T1000 (cell line): ENCODE results near the gene LAD1.
A peak's percentile ranks its signal among the peaks of the same experiment; 100 is the strongest.

Source experiments
- DNase-seq: peaks from one replicate; lab custom pipeline; 2025; ENCODE audit warnings: mixed read lengths; lab: John Stamatoyannopoulos, UW

LAD1 gene

DNA sequence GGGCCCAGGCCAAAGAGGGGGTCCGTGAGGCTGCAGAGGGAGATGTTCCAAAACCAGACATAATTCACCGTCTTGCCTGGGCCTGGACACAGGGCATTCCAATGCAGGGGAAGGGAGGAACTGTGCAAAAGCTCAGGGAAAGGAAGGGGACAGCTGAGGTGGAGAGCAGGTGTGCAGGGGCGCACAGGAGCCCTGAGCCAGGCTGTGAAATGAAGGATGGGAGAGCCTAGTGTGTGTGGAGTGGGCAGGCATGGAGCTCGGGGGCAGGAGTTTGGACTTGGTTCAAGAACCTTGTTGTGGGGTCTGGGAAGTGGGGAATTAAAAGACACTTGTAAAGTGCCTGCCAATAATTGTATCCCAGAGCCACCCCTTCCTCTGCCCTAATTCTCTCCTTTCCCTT is 20.1 kb upstream of the LAD1 start:
- no peak for DNase-seq

DNA sequence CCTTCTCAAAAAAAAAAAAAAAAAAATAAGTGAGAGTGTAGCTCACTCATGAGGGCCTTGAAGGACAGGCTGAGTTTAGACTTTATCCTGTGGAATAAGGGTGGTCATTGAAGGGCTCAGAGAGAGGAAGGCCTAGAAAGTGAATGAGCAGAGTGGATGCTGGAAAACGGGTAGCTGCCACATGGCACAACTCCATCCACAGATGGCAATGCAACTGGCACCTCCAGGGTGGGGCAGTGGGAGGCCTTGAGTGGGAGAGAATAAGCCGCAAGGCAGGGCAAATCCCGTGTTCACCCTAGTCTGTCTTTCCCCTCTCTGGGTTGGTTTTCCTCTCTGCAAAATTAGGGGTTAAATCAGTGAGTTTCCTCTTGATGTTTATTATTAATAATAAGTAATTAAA is 19.3 kb upstream of the LAD1 start:
- no peak for DNase-seq

DNA sequence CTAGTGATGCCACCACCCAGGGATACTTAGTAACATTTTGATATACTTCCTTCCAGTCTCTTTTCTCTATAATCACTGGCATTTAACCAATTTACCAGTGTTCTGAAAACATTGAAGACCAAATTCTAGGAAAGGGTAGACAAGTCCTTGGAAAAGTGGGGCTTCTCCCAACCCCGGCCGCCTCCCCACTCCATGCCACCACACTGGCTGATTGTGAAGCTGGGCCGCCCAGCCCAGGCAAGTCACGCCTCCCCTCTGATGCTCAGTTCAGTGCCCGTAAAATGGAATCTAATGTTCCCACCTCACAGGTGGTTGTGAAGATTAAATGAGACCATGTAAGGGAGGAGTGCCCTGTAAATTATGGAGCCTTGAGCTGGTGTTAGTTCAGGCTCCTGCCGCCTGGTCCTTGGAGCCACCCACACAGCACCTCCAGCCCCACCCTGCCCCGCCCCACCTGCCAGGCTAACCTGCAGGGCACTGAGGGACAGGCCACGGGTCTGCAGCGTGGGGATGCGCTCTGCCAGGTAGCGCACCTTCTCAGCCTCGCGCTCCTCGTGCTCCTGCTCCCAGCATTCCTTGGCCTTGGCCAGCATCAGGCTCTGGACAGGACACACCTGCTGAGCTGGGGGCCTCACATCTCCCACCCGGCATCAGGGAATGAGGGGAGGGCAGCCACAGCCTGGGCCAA is 15.1 kb upstream of the LAD1 start:
- DNase-seq = no peak

DNA sequence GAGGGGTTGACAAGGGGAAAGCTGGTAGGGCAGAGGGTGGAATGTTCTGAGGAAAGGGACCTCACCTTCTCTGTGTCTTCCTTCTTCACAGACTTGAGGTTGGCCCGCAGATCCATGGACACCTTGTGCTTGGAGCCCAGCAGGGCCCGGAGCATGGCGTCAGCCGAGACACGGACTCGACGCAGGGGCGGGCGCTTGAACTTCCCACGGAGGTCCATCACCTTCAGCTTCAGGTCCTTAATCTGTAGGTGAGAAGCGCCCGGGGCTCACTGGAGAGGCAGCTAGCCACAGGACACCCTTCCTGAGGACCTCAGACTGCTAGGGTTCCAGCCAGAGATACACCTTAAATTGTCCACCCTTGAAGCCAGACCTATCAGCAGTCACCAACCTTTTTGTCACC is 12.2 kb upstream of the LAD1 start:
- no peak for DNase-seq

DNA sequence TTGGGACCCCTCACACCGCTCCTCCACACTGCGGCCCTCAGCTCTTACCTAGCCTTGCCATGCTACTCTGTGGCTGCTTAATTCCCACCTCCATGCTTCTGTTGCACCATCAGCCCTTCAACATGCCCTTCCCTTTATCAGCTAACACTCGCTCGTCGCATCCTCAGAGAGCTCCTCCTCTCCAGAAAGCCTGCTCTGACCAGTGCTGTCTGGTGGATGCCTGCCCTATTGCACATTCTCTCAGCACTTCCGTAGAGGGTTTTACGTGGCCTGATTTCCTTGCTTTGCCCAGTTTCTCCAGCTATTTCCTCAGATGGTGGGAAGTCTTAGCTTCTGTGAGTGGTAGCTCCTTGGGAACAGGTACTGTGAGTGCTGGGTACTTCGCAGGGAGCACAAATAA is 10.3 kb upstream of the LAD1 start:
- no peak for DNase-seq

DNA sequence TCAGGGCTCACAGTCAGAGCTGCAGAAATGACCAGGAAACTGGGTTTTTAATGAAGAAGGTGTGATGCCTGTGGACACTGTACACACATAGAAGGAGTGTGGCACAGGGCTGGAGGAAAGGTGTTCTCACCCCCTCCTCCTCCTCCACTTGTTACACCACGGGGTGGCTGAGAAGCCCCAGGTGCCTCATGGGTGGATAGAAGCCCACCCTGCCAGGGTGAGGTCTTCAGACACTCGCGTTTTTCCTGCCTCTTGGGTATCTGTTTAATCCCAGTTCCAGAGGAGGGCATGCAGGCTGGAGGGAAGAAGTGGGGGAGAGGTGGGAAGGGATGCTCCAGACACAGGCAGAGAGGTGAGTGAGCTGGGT is 9.7 kb upstream of the LAD1 start:
- no peak for DNase-seq

DNA sequence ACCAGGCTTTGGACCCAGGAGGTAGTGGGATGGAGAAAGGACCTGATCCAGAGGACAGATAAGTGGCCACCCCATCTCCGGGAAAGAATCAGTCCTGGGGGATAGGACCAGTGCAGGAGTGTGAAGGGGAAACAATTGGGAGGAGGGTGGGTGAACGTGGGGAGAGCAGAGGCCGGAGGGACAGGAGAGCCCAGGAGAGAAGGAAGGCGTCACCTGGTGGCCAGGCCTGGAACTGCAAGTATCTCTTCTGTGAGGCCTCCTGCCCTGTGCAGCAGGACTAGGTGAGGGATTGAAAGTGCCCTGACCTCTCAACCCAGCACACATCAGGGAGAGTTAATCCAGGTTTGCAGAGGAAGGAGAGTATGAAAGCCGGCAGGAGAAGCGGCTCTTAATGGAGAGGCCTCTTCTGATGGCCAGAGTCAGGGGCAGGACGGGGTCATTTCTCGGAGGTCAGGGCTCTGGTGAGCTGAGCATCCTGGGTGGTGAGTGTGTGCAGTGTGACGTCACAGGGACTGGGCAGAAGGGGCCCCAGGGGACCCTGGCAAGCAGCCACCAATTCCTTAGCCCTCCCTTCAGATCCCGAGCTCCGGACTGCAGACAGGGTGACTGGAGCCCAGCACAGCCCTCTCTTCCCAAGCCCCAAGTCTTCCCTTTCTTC is 9.2 kb upstream of the LAD1 start:
- DNase-seq = peak; percentile 57

DNA sequence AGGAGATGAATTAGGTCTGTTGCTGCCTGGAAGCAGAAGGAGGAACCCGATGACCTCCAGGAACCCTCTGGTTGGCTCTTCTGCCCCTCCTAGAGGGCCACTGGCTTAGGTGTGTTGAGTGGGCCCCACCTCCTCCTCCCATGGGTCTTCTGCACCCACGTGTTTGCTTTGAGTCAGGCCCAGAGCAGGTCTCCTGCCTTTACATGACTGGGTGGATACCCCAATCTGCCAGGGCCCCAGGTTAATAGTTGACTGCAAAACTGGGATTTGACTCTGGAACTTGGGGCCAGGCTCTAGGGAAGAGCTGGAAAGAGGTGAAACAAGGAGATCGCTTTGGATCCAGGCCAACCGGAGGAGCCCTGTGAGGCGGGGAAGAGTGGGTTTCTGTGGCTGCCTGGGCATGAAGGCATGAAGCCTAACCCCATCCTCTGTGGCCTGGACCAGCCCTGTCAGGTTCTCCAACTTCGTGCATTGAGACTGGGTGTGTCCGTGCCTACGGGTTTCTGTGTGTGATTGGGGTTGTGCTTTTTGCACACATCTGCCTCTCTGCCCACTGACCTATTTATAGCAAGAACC is 7.8 kb upstream of the LAD1 start:
- DNase-seq = no peak

DNA sequence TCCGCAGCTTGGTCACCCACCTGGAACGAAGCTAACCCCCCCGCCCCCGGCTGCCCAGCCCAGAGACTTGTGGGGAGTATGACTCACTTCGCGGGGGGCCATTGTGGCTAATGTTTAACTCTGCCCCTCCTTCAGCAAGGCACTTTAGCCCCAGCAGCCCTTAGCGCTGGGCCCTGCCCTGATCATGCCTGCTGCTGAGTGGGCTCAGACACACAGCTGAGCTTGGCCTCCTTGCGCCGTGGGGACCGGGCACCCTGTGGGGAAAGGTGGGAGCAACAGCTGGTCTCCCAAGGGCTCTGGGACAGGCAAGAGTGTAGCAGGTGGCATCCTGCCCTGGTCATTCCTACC is 6.3 kb upstream of the LAD1 start:
- DNase-seq = no peak

DNA sequence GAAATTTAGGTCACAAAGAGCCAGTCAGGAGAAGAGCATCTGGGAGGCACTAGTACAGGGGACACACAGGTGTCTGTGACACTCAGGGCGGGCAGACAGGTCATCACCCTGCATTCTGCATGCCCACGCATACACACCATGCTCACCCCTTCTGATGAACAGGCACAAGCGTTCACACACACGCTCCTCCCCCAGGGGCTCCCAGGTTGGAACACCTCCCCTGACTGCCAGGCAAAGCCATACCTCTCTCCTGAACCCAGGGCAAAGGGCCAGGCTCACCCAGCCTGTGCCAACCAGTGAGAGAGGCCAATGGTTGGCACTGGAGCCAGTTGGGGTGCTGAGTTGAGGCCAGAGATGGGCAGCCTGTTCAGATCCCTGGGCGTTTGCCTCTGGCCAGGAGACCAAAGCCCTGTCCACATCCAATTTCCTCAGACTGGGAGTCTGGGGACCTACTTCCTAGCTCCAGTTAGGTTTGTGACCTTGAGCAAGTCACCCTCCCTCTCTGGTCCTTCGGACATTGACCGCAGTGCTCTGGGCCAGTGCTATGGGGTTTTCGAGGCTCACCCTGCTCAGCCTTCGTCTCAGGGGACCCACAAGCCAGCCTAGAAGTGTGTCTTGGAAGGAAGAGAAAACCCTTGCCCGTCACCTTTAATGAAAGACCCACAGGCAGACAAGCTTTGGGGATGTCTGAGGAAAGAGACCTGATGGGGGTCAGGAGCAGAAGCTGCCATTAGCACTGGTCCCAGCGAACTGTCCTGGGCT is 5.8 kb upstream of the LAD1 start:
- no peak for DNase-seq

DNA sequence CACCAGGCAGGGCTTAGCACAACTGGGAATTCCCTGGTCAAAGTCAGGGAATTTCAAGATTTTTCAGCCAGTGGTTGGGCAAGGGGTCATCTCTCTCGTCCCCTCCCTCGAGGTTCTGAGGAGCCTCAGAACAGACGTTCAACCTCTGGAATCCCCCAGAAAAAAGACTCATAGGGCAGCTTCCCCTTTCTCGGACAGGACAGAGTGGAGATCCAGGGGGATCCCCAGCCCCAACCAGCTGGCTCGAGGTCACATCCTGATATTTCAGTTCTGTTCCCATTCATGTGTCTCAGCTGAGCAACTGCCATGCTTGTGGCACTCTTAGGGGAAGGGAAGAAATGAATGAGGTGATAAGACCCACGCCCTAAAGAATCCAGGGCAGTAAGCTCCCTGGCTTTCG is 4.9 kb upstream of the LAD1 start:
- DNase-seq = no peak

DNA sequence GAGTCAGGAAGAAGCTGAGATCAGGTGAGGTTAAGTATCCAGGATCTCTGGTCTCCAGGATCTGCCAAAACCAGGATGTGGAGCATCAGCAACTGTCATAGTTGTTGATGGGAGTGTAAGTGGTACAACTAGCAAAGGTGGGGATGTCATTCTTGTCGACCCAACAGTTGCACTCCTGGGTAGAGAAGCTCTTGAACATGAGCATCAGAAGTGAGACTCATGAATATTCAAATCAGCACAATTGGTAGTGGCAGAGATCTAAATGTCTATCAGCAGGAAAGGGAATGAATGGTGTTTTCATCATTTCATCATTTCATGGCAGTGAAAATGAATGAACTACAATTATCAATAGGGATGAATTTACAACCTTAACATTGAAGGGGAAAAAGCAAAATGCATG is 4.2 kb upstream of the LAD1 start:
- DNase-seq = no peak

DNA sequence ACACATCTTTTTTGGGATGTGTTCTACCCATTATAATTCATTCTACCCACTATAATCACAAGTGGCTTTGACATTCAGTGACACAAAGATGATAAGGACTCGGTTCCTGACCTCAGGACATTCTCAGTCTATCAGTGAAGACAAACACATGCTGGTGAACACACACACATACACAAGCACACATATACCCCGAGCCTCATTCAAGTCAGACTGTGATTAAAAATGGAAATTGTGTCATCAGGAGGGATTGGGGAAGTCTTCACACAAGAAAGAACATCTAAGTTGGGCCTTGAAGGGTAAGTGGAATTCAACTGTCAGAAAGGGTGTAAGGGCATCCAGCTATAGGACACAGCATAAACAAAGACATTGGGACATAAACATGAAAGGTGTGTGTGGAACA is 2.6 kb upstream of the LAD1 start:
- no peak for DNase-seq

DNA sequence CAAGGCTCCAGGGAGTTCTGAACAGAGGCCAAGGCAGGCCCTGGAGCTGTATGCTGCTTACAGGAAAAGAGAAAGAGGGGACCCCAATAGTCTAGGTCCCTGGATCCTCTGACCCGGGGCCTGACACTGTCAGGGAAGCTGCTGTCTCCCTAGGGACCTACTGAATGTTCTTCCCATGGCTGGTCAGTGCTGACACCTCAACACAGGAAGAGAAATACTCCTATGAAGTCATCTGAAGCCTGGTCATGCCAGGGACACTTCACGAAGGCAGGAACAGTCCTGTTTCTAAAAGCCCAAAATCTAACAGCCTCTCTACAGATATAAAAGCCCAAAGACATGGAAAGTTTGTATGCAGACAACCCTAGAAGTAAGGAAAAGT is 1.7 kb upstream of the LAD1 start:
- DNase-seq = no peak

DNA sequence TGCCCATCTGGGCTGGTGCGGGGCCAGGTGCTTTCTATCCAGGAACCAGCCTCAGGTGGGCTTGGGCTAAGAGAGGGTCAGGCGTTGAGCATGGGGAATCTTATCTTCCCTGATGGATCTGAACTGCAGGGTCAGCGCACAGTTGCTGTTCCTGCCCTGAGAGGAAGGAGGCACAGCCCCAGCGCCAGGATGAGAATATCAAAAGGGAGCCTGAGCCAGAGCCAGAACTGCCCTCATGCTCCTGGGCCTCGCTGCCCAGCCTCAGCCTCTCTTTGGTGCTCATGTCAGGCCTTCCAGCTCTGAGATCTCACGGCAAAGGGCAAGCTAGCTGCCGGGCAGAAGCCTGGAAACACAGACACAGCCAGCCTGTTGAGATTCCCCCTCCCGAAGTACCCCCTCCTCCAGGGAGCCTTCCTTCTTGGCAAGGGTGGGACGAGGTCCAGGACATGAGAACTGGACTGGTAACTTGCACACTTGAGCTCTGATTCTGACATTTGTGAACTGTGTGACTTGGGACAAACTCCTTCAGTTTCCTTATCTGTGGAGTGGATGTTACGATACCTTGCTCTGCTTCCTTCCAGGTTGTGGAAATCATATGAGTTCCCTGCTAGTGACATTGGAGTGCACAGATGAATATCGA is 1.2 kb upstream of the LAD1 start:
- no peak for DNase-seq

DNA sequence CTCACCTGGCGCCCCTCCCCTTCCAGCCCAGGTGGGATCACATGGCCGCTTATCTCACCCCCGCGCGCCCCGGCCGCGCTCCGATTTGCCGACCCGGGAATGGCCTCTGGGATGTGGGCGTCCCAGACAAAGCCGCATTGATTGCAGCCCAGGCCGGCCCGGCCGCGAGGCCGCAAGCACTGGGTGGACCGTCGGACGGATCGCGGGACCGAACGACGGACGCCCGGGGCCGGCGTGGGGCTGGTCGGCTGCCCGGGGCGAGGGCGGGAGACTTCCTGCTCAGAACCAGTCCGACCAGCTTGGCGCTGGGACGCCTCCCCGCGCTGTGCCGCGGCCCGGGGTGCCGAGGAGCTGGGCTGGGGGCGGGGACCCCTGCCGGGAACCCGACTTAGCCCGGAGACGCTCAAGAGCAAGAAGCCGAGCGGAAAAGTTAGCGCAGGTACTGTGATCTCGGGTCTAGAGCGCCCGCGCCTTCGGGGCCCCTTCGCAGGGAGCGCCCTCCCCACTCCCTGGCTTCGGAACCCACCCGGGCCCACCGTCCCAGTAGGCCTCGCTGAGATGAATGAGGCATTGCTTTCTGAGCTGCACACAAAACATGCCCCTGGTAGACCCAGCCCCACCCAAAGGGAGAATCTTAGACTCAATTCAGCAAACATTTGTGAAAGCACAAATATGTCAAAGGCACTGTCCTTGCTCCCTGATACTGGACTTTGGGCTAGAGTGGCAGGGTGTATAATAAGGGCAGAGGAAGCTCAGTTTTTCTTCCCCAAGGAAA is 415 bp upstream of the LAD1 start:
- no peak for DNase-seq

DNA sequence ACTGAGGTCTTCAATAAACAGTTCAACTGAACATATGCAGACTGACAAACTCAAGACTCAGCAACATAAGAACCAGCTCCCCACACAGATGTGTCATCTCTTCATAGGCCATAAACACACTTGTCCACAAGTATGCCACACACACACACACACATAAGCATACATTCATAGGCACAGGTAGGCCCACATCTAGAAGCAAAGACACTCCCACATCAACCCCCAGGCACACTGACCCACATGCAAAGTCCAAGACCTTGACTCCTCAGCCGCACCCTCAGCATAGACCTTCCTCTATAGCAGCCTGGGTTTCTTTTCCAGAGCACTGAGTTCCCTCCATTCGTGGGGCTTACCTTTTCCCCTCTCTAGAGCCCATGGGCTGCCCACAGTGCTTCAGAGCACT is 1.4 kb downstream of the LAD1 start:
- no peak for DNase-seq

DNA sequence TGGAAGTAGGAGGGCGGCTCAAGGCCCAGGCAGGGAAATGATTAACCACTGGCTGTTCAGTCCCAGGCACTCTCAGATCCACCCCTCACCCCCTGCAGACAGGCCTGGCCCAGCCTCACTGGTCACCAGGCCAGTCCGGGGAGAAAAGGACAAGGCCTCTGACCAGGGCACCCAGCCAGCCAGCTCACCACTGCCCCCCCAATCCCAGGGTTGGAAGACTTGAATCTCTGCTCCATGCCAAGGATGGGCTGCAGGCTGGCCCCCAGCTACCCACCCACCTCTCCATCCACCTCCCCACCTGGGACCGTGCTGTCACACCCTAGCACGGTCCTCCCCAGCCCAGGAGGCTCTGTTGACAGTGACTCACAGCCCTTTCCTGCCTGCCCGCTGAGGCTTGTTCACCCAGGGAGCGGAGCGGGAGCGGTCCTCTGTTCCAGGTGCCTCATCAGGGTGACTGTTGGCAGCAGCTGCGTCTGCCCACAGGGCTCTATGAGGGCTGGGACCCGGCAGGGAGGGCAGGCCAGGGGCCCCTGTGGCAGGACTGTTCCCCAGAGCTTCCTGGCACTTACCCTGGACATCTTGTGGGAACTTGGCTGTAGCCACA is 2.2 kb downstream of the LAD1 start:
- no peak for DNase-seq

DNA sequence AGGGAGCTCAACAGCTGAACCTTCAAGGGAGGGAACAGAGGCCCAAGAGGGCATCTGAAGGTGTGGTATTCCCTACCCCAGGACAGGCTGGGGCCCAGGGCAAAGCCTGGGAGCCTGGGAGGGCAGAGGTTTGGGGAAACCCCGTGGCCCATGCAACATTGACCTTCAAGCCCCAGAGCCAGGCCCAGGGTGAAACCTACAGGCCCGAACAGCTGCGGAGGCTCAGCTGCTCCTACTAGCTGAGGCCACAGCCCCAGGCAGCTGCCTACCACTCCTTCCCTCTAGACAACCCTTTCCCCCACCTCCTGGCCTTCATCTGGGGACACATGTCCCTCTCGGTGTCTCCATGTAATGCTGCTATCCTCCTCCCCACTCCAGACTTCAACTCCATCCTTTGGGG is 3.2 kb downstream of the LAD1 start:
- no peak for DNase-seq

DNA sequence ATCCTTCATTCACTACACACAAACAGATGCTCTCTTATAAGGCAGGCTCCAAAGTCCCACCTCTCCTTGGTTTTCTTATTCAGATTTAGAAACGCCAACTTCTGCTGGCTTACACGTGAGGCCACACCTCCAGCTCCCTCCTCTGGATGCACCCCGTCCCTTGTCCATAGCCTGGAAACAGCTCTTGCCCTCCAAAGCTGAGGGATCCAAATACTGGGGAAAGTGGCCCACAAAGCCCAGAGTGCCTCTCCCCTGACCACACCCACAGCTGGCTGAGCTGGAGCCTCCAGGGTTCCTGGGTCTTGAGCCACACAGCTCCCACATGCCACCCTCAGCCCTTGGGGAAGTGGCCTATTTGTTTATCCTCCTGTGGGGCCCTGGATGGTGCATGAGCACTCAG is 4.5 kb downstream of the LAD1 start:
- no peak for DNase-seq

DNA sequence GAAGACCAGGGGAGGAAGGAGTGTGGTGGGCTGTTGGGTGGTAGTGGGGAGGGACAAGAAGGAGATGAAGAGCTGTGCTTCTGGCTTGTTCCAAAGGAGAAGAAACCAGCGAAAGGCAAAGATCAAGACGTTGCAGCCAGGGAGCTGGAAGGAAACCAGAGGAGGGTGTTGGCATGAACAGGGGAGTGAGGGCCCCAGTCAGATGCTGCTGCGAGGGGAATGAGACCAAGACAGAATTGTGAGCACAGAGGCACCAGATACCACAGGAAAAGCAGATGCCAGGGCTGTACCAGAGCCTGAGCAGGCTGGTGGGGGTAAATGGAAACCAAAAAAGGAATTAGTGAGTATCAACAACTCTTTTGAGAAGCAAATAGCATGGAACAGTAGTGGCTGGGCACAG is 6.0 kb downstream of the LAD1 start:
- DNase-seq = no peak
